ENCODE data around the gene CXCR6.

The CXCR6 gene

GRCh38 chr3:45910892-45911291 is 32.4 kb upstream of the CXCR6 start:
- TF ChIP-seq CTCF (IDR thresholded peaks at IDR 0.05) = no peak
- peaks cover 13% of the 10 kb centered on the region for H3K4me1 Mint-ChIP-seq
- H3K27me3 Mint-ChIP-seq (ENCODE audit: low read depth, poor library complexity) = no peaks in the 10 kb centered on the region
- no peaks in the 10 kb centered on the region for H3K9me3 Mint-ChIP-seq
- no peaks in the 10 kb centered on the region for H3K36me3 Mint-ChIP-seq (ENCODE audit: low read depth)
- no peak for DNase-seq
- H3K4me3 Mint-ChIP-seq = no peak overlapping the region
- no peak overlapping the region for H3K27ac Mint-ChIP-seq

GRCh38 chr3:45911511-45912226 is 31.6 kb upstream of the CXCR6 start:
- H3K27me3 Mint-ChIP-seq (ENCODE audit: low read depth, poor library complexity) = no peaks in the 10 kb centered on the region
- no peaks in the 10 kb centered on the region for H3K36me3 Mint-ChIP-seq (ENCODE audit: low read depth)
- peaks cover 20% of the 10 kb centered on the region for H3K4me1 Mint-ChIP-seq
- H3K9me3 Mint-ChIP-seq = no peaks in the 10 kb centered on the region
- no peak overlapping the region for H3K4me3 Mint-ChIP-seq
- H3K27ac Mint-ChIP-seq = no peak overlapping the region
- TF ChIP-seq CTCF (IDR thresholded peaks at IDR 0.05) = no peak
- DNase-seq = no peak

GRCh38 chr3:45912435-45912834 is 30.8 kb upstream of the CXCR6 start:
- H3K4me1 Mint-ChIP-seq = peaks cover 27% of the 10 kb centered on the region

DNA sequence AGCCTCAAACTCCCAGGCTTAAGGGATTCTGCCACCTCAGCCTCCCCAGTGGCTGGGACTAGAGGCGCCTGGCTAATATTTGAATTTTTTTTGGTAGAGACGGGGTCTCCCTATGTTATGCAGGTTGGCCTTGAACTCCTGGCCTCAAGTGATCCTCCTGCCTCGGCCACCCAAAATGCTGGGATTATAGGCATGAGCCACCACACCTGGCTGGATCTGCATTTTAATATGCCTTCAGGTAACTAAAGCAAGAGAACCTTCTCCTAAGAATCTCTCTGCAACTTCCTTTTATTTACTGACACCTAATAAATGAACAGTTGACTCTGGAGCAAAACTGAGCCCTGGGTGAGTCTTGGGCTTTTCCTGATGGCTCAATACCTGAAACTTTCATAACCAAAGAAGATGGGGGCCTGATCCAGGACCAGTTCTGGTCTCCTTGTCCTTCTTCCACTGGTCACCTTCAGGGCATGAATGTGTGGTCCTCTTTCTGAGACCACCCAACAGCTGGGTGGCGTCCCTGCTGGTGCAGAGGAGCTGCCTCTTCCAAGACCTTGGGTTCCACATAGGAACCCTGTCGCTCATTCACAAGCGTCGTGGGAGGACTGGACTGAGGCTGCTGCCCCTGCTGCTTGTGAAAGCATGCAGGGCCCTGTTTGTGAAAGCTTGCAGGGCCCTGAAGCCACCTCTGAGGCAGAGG is 28.8 kb upstream of the CXCR6 start:
- Mint-ChIP-seq H3K36me3 (ENCODE audit: low read depth) (peaks cover 12% of the 10 kb centered on the region), H3K27ac (no peak overlapping the region), H3K9me3 (no peaks in the 10 kb centered on the region)

More at GRCh38 chr3:45912435-45912834, 30.8 kb upstream of the CXCR6 start:
- Mint-ChIP-seq H3K27ac (no peak overlapping the region), H3K27me3 (ENCODE audit: low read depth, poor library complexity) (no peaks in the 10 kb centered on the region), H3K36me3 (ENCODE audit: low read depth) (no peaks in the 10 kb centered on the region), H3K9me3 (no peaks in the 10 kb centered on the region), H3K4me3 (no peak overlapping the region)
- TF ChIP-seq CTCF (IDR thresholded peaks at IDR 0.05) = no peak
- no peak for DNase-seq

GRCh38 chr3:45915059-45915439 is 28.2 kb upstream of the CXCR6 start:
- Mint-ChIP-seq H3K27ac (no peak overlapping the region), H3K27me3 (ENCODE audit: low read depth, poor library complexity) (no peaks in the 10 kb centered on the region), H3K4me1 (peaks cover 30% of the 10 kb centered on the region), H3K36me3 (ENCODE audit: low read depth) (peaks cover 12% of the 10 kb centered on the region), H3K4me3 (no peak overlapping the region), H3K9me3 (no peaks in the 10 kb centered on the region)
- TF ChIP-seq CTCF (IDR thresholded peaks at IDR 0.05) = no peak
- no peak for DNase-seq

More for the DNA sequence above, 28.8 kb upstream of the CXCR6 start:
- Mint-ChIP-seq H3K4me1 (peaks cover 30% of the 10 kb centered on the region), H3K4me3 (no peak overlapping the region), H3K27me3 (ENCODE audit: low read depth, poor library complexity) (no peaks in the 10 kb centered on the region)
- DNase-seq = no peak
- no peak for TF ChIP-seq CTCF (IDR thresholded peaks at IDR 0.05)
